Brain microvascular endothelial cell (primary cell): Measurements from ENCODE around the gene SHCBP1.

Experiments
- DNase-seq: peaks from one replicate; pipeline ENCODE4 v3.0.0-alpha.2; 2020
- H3K27ac ChIP-seq: fragments of 250-450 bp; sonication (Bioruptor Pico); 2 replicates; pipeline ENCODE4 v1.5.1; 2020; ENCODE audit warnings: mild to moderate bottlenecking, moderate library complexity
- H3K27me3 ChIP-seq: fragments of 250-450 bp; sonication (Bioruptor Pico); replicated peaks from 2 replicates; pipeline ENCODE4 v1.5.1; 2020; ENCODE audit warnings: mild to moderate bottlenecking
- H3K36me3 ChIP-seq: fragments of 250-450 bp; sonication (Bioruptor Pico); replicated peaks from 2 replicates; pipeline ENCODE4 v1.5.1; 2020; ENCODE audit warnings: mild to moderate bottlenecking
- H3K4me3 ChIP-seq: 2 replicates; pipeline ENCODE4 v1.5.1; 2011; ENCODE audit warnings: low read depth, mild to moderate bottlenecking, control low read depth, low read length, moderate library complexity
- CTCF ChIP-seq: IDR thresholded peaks from 2 replicates; pipeline ENCODE4 v1.5.1; 2011; ENCODE audit warnings: low read depth, mild to moderate bottlenecking, moderate library complexity, low read length, control low read depth, inconsistent platforms; ENCODE audit errors: missing control alignments
- in situ Hi-C: cut with HindIII; loops from 2 replicates; pipeline ENCODE4 v1.10.0; 2017; ENCODE audit warnings: low sequenced_read_pairs, low pct_ligation_motif_present

Gene SHCBP1

DNA sequence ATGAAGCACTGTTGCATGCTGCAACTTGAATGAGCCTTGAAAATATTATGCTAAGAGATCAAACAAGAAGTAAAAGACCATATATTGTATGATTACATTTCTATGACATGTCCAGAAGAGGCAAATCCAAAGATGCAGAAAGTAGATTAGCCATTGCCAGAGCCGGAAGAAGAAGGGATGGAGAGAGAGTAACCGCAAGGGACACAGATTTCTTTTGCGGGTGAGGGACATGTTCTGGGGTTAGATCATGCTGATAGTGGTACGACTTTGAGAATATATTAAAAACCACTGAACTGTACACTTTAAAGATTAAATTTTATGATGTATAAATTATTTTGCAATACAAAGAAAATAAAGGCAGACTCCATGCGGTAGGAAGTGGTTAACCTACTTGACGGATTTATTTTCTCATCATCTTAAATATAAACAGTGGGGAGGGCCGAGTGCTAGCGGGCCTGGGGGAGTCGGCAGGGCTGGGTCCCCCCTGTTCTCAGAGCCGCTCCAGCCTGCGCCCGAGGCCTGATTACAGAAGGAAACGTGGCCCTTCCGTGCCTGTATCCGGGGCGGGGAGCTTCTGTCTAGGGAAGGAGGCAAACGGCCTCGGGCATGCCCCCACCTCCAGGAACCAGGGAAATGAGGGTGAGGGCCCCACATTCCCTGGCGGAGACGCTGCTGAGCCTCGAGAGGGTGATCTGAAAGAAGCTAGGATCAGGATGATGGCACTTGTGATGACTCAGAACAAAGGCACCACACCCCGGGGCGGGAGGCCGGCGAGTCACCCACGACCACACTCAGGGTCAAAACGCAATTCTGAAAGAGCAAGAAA is 48.0 kb downstream of the SHCBP1 start:
- in situ Hi-C loops = no loop called here
- H3K36me3 ChIP-seq = no peaks in the 10 kb centered on the region
- peak; percentile 53 for DNase-seq
- peak overlapping the region; percentile 24 for H3K4me3 ChIP-seq
- H3K27ac ChIP-seq = no peak overlapping the region
- no peak for TF ChIP-seq CTCF
- no peaks in the 10 kb centered on the region for H3K27me3 ChIP-seq

GRCh38 chr16:46569231-46569735 is 51.9 kb downstream of the SHCBP1 start:
- no peak overlapping the region for H3K27ac ChIP-seq
- H3K27me3 ChIP-seq = no peaks in the 10 kb centered on the region
- no peak for TF ChIP-seq CTCF
- no peak overlapping the region for H3K4me3 ChIP-seq
- DNase-seq = no peak
- in situ Hi-C loops = no loop called here
- H3K36me3 ChIP-seq = no peaks in the 10 kb centered on the region

DNA sequence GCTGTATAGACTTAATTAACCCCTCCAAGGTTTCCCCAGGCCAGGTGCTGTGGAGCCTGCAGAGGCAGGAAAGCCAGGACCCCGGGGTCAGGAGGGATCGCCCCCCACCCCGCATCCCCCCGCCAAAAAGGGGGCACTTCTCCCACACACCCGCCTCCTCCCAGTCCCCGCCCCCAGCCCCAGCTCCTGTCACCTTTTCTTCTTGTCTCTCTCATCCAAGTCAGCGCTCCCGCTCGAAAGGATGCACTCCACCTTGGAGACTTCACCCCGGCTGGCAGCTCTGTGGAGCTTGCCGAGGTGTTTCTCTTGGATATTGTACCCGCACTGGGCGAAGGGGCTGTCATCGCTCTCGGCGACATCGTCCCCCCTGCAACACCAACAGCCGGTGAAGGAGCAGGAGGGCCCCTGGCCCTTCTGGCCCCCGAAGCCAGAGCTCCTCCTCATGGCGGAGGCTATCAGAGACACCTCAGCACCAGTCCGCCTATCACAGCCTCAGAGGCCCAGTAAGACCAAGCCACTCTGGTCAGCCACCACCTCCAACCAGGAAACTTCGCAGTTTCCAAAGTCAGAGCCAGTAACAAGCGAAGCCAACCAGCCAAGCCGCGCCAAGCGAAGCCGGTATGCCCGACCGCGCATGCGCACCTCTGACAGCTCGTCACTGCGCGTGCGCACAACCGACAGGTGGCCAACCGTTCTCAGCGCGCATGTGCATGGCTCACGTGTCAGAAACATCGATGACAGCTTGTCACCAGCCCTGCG is 52.5 kb downstream of the SHCBP1 start:
- in situ Hi-C loops = no loop called here
- no peaks in the 10 kb centered on the region for H3K27me3 ChIP-seq
- no peaks in the 10 kb centered on the region for H3K36me3 ChIP-seq
- no peak for DNase-seq
- no peak for TF ChIP-seq CTCF
- H3K27ac ChIP-seq = no peak overlapping the region
- no peak overlapping the region for H3K4me3 ChIP-seq

GRCh38 chr16:46562979-46563378 is 58.2 kb downstream of the SHCBP1 start:
- no peak overlapping the region for H3K4me3 ChIP-seq
- in situ Hi-C loops = no loop called here
- no peak overlapping the region for H3K27ac ChIP-seq
- no peaks in the 10 kb centered on the region for H3K36me3 ChIP-seq
- no peak for DNase-seq
- no peaks in the 10 kb centered on the region for H3K27me3 ChIP-seq
- no peak for TF ChIP-seq CTCF

DNA sequence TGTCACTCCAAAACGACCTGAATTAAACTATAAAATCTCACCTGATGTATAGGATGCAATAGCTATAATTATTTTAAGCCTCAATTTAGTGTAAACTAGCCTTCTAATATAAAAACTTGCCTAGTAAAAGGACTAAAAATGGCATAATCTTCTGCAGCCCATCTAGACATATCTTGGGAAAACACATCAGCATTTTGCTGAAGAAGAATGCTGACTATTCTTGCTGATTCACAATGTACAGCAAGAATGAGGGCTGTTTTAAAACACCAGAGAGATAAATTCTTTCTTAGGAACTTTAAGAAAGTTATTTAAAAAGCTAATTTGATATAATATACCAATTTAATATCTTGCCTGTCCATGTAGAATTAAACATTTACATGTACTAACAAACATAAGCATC is 63.2 kb downstream of the SHCBP1 start:
- H3K36me3 ChIP-seq = no peaks in the 10 kb centered on the region
- no peaks in the 10 kb centered on the region for H3K27me3 ChIP-seq
- no peak for DNase-seq
- TF ChIP-seq CTCF = no peak
- no peak overlapping the region for H3K27ac ChIP-seq
- H3K4me3 ChIP-seq = no peak overlapping the region
- in situ Hi-C loops = no loop called here
